NOMO-1 treated with dmso at 0.1 percent for 144 hours (cell line): ENCODE measurements around the gene FOXD4L5.
"Not testable (repeated sequence)": the region's sequence is repeated elsewhere in the genome, so short reads cannot be mapped to it uniquely, and the experiment has no call there.

Experiments
- DNase-seq: peaks from one replicate; lab custom pipeline; 2025; ENCODE audit not compliant: unreplicated experiment; lab: John Stamatoyannopoulos, UW

The FOXD4L5 gene

DNA sequence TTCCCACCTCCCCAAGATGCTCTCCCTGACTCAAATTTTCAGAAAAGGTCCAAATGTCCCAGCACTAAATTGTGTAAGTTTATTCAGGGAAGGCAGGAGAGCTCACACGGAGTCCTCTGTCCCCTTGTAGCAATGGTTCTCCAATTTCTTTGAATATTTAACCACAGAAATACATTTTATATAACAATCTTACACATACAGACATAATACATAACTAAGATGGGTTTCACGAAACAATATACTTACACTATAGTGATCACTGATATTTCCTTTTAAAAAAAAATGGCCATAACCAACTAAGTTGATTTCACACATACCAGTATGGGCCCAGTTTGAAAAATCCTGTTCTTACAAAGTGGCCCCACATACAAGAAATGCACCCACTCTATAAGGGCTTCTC is at the start of gene FOXD4L5:
TSS of gene FOXD4L5 (minus strand) at position 101 of the 400 bp plus-strand sequence. CDS start 832 bp downstream, outside the sequence.
- DNase-seq = not testable (repeated sequence)

DNA sequence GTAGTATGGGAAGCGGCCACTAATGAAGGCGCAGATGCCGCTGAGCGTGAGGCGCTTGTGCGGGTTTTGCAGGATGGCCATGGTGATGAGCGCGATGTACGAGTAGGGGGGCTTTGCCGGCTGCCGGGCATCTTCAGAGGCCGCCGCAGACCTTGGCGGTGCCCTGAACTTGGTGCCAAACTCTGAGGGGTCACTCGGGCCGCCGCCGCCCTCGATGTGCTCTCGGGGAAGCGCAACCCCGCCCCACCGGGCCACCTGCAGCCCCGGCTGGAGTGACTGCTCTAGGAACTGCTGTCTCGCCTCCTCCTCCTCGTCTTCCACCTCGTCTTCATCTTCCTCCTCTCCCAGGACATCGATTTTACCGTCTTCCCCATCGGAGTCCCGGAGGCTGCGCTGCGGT is 1.1 kb downstream of the FOXD4L5 start:
- DNase-seq = not testable (repeated sequence)

DNA sequence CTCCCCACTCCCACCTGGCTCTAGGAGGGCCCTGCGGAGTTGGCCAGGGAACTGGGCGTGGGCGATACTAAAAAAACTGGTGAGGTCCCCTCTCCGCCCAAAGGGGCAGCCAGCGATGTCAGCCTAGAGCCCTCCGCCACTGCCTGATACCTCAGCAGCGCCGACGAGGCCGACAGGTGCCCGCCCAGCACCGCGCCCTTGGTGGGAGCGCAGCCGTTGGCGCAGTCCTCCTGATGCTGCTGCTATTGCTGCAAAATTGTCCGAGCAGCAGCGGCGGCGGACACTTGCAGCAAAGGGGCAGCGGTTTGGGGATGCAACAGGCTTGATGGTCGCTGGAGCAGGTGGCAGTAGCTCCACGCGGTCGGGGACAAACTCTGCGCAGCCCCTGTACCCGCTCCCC is 2.0 kb downstream of the FOXD4L5 start:
- DNase-seq = not testable (repeated sequence)
